NCI-H1694 treated with DMSO at 0.1 percent for 48 hours (cell line): ENCODE data around the gene SLC16A3.

Experiments
- DNase-seq: peaks from one replicate; lab custom pipeline; 2025; lab: John Stamatoyannopoulos, UW

SLC16A3 gene

DNA sequence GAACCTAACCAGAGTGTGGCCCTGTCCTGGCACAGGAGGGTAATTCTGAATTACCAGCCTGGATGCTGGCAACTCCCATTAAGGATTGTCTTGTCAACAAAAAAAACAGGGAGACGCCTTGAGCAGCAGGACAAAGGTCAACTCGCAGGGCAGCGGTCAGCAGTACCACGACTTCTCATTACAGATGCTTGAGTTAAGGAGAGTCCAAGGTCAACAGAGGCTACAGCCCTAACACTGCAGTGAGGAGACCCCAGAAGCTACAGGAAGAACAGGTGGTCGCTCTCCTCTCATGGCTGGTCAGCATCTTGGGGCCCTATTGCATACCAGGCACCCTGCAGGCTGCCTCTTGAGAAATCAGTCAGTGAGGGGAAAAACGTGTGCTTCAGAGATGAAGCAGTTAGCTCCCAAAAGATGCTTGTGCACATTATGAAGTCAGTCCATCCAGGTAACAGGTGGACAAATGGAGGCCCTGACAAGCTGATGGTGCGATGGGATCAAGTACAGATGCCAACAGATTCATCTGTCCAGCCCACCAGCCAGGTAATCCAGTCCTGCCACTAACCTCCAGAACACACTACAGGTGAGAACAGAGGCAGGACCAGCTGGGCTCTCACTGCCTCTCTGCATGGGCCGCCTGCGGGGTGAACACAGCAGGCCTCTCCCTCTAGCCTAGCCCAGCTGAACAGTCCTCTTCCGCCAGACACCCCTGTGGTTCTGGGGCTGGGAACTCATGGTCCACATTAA lies 40.5 kb downstream of the SLC16A3 start:
- DNase-seq = no peak

DNA sequence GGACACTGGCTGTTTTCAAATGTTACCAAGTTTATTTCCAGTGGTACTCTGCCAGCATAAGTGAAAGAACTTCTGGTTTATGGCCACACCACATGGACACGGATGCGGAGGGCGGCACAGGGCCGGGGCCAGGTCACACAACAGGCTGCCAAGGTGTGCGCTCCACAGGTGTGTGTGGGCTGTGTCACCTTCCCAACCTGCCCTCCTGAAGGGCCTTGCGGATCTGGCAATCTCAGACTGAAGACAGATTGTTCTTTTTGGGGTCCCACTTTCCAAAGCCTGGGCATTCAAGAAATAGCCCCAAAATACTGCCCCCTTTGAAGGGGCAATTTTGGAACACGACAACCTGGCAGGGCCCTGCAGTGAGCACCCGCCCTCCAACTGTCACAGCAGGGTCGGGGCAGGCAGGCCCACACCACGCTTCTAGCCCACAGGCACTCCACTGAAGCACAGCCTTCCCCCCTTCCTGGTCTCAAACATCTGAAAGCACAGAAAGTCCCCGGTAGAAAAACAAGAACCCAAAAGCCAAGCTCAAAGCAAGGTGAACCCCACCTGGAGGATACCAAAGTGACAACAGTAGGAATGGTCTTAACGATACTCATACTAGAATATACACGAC lies 41.1 kb downstream of the SLC16A3 start:
- no peak for DNase-seq

DNA sequence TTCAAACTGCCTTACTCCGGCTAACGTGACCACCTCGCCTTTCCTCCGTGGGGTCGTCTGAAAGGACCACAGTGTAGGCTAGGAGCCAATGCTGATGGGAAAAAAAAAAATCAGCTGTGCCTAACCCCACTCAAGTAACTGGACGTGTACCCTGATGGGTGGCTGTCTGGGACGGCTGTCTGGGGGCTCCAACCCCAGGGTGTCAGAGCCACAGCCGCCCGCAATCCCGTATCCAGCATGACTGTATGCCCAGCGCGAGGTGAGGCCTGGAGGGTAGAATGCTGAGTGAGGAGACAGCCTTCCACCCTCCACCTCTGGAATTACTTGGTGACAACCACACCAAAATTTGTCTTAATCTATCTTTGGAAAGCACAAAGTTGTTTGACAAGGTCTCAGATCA lies 41.8 kb downstream of the SLC16A3 start:
- no peak for DNase-seq

DNA sequence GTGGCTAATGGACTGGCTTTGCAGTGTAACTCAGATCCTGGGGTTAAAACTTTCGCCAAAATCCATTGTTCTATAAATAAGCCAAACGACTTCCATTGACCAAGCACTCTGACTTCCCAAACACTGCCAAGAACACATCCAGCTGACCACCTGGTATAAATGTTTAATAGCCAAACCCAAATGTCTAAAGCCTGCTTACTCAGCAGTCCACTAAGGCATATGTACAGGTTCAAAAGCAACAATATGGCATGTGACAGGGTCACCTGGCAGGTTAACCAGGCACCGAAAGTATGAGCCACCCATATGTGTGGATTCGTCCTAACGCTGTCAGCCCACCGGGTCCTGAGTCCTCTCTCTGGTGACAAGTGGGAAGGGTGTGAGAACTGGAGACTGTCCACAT lies 42.6 kb downstream of the SLC16A3 start:
- DNase-seq = no peak

DNA sequence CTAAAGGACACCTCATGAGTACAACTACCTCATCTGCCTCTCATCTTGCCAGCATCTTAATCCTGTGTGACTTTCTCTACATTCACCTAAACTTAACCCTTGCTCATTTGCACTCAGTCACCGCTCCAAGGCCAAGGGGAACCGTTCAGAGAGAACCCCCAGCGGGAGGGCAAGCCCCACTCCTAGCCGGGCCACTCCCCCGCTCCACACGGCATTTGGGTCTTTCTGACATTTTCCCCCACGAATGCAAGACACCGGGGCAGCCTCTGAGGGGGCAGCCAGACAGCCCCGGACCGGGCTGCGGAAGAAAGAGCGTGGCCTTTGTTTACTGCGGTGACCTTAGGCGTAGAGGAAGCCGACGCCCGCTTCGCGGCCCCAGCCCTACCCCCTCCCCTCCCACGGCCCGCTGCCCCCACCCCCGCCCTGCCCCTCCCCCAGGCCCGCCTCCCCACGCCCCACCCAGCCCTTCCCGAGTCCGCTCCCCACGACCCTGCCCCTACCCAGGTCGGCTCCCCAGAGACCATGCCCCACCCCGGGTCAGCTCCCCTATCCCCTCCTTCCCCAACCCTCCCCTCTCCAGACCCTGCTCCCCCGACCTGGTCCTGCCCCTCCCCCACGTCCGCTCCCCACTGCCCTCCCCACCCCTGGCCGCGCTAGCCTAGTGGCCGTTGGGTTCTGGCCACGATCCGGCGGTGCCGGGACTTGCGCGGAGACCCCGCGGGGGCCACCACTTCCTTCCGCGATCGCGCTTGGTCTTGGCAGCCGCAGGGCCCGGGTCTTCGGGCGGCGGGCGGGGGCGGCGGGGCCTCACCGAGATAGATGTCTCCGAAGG lies 43.9 kb downstream of the SLC16A3 start:
- DNase-seq = no peak

DNA sequence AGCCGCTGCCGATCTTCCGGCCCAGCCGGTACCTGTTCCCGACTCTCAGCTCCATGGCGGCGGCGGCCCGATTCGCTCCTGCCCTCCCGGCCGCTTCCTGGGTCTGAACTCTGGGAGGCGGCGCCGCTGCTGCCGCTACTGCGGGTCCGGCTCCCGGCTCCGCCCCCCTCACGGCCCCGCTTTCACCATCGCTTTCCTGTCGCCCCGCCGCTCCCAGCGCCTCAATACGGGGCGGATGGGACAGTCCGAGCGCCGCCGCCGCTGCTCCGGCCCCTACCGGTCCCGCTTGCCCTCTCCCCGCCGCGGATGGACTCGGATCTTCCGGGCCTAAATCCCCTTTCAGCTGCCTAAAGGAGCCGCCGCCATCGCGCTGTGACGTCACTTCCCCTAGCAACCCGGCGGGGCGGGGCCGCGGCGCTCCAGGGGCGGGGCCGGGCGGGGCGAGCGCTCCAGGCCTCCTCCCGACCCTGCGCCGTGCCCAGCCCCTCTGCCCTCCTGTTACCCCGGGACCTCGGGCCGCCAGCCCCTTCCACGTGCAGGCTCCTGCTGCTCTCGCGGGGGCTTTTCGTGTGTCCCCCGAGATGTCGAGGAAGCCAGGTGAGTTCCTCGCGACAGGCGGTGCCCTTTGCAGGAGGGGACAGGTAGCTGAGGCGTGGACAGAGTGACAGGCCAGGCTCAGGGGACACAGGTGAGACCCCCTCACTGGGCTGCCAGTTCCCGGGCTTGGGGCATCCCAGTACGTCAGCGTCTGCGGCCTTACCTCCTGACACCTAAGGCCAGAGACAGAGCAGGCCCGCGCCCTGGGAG lies 44.7 kb downstream of the SLC16A3 start, which contains the start of gene CSNK1D:
TSS of gene CSNK1D (minus strand) at position 374 of the 807 bp plus-strand sequence. CDS start at position 55, 319 bp downstream.
- peak; percentile 90 for DNase-seq

DNA sequence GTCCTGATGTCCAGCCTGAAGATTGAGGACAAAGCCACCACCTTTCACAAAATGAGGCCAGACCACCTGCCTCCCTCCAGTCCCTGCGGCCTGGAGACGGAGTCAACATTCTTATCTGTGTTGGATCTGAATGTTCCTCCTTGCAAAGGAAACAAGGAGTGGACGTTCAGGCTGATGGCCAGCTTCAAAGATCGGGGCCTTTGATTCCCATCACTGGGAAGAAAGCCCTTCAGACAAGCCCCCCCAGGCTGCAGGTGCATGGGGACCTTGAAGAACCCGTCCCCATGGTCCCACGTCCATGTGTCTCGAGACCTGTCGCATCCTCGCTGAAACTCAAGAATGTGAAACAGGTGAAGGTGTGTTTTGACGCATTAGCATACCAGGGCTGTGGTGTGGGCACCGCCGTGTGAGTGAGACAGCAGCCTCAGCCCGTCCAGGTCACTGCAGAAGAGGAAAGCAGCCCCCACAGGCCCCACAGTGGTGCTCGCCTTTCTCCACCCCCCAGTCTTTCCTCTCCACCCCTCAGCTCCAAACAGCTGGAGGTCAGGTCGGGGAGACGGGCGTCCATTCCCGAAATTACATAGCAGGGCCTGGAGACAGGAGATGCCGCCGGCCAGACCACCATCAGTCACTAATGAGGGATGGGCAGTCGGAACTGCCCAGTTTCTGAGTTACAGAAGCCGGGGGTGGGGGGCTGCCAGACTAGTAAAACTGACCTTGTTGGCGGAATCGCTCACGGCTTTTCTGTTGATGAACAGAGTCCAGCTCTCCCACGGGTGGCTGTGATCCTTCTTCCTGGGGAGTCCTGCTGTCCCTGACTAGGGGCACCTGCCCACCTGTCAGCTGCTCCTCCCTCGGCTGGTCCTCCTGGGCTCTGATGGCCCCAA lies 45.5 kb downstream of the SLC16A3 start:
- DNase-seq = no peak

DNA sequence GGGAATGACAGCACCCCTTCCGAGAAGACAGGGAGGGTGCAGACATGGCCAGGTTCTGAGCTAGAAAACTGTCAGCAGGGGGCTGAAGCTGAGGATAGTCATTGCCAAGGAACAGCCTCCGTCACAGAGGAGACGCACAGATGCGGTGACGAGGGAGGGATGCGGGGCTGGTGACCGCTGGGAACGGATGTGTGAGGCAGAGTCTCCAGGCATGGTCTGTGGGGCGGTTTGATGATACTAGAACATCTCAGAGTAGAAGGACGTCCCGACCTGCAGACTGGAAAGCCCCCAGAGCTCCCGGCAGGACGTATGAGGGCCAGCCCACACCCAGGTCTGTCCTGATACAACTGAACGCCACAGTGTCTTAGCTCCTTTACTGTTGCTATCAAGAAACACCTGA lies 46.5 kb downstream of the SLC16A3 start:
- no peak for DNase-seq

DNA sequence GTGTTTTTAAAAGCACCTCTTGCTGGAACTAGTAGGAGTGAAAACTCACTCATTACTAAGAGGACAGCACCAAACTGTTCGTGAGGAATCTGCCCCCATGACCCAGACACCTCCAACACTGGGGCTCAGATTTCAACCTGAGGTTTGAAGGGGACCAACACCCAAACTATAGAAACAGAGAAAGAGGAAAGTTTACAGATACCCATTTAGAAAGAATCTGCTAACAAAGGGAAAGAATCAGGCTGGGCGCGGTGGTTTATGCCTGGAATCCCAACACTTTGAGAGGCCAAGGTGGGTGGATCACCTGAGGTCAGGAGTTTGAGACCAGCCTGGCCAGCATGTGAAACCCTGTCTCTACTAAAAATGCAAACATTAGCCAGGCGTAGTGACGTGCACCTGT lies 48.1 kb downstream of the SLC16A3 start:
- no peak for DNase-seq

DNA sequence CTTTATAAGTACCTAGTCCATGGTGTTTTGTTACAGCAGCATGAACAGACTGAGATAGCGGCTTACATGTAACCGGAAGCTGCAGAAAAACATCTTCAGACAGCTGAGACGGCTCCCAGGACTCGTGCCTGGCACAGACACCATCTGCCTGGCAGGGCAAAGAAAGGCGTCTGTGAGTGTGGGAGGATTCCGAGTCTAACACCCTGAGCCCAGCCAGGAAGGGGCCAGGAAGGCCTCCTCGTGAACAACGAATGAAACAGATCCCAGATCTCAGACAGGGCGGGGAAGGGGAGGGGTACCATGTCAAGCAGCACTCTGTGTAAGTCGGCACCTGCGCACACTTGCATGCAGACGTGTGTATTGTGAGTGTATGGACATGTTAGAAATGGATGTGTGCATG lies 49.0 kb downstream of the SLC16A3 start:
- DNase-seq = no peak

DNA sequence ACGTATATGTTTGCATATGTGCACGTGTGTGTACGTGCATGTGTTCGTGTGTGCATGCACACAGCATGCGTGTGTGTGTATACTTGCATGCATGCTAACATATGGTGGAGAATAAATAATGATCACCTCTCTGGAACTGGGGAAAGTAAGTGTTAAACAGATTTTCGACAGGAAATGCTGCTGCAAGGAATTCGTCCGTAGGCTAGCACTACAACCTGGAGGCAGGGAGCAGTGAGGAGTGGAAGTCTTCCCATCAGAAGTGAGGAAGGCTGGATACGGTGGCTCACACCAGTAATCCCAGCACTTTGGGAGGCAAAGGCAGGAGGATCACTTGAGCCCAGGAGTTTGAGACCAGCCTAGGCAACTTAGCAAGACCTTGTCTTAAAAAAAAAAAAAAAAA lies 49.5 kb downstream of the SLC16A3 start:
- no peak for DNase-seq

DNA sequence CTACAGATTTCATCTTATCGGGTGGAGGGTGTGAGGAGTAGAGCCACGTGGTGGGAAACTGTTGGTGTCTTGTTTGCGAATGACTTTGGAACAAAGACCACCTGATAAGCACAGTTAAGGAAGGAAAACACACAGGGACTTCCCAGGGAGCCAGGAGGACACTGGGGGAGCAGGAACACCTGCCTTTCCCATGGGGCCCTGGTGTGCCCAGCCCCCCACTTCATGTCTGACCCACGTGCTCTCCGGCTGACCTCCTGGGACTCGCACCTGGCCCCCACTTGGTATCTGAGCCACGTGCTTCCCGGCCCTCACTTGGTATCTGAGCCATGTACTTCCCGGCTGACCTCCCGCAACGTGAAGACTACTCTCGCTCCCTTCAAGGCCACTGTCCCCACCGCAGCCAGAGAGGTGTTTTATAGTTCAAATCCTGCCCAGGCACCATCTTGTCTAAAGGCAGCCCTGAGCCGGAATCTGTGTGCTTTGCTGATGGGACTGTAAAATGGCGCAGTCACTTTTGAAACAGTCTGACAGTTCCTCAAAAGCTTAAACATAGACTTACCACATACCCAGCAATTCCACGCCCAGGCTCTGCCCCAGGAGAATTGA lies 50.0 kb downstream of the SLC16A3 start:
- no peak for DNase-seq

DNA sequence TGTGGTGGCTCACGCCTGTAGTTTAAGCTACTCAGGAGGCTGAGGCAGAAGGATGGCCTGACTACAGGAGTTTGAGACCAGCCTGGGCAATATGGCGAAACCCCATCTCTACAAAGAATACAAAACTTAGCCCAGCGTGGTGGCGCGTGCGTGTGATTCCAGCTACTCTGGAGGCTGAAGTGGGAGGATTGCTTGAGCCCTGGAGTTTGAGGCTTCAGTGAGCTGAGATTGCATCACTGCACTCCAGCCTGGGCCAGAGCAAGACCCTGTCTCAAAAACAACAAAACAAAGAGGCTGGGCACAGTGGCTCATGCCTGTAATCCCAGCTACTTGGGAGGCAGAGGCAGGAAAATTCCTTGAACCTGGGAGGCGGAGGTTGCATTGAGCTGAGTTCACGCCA lies 51.7 kb downstream of the SLC16A3 start:
- no peak for DNase-seq

DNA sequence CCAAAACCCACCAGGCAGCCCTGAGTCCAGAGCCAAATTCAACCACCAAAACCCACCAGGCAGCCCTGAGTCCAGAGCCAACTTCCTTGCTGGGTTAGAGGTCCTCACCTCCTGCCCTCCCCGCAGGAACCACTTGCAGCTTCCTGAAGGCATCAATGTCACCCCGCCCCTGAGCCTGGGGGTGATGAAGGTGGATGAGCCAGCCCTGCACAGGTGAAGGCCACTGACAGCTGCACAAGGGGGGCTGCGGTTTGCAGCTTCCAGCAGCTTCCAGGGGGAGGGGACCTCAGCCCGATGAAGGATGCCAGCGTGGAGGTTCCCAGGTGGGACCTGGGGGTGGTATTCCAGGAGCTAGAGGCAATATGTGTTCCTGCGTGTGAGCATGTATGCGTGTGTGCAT lies 52.2 kb downstream of the SLC16A3 start:
- no peak for DNase-seq

DNA sequence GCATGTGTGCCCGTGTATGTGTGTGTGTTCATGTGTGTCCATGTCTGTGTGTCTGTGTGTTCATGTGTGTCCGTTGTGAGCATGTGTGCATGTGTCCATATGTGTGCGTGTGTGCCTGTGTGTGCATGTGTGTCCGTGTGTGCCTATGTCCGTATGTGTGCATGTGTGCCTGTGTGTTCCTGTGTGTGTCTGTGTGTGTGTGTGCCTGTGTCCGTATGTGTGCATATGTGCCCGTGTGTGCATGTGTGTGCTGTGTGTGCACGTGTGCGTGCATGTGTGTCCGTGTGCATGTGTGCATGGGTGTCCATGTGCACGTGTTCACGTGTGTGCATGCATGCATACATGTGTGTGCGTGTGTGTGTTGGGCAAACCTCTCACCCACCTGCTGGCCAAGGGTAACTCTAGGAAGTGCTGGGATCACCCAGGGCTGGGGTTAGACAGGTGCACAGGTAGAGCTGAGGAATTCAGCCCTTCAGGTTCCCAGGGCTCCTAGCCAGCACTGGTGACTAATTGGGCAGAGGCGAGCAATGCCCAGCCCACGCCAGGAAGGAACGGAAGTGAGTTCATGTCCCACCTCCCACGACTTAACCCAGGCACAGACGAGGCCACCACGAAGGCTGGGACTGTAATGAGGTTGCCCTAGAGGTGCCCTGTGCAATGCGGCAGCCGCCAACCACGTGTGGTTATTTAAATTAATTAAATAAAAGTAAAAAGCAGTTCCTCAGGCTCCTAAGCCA lies 52.8 kb downstream of the SLC16A3 start:
- no peak for DNase-seq

DNA sequence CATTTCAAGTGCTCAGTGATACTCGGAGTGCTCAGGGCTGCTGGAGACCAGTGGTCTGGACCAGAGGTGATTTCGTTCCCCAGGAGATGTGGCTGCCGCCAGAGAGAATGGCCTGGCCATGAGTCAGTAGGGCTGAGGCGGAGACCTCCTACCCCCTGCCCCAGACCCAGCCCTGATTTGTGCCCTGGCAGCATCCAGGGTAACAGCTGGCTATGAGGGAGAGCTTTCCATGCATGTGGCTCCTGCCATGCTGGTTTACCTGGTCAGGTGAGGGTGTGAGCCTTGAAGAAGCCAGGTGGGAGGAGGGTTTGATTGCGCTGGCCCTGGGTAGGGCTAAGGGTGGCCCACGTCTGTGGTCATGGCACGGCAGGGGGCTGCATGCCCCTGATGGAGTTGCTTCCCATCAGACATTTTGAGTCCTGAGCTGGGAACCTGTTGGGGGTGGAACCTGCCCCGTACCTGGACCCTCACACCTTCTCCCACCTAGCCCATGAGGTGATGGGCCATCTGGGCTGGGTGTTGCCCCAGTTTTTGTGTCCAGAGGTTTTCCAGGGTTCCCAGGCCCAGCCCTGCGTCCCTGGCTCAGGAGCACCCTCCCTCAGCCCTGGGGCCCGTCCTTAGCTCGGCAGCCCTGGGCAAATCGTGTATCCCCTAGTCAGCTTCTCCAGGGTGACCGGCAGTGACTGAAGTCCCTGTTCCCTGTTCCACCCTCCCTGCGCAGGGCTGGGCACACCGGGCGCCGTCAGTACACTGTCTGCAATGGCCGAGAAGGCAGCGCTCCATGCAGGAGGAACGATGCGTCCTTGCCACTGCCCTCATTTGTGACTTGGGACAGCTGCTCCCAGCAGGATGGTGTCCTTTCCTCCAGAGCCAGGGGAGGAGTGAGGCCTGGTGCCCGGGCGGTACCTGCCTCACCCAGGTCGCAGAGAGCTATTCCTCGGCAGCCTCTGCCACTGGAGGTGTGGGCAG lies 53.7 kb downstream of the SLC16A3 start:
- DNase-seq = no peak

DNA sequence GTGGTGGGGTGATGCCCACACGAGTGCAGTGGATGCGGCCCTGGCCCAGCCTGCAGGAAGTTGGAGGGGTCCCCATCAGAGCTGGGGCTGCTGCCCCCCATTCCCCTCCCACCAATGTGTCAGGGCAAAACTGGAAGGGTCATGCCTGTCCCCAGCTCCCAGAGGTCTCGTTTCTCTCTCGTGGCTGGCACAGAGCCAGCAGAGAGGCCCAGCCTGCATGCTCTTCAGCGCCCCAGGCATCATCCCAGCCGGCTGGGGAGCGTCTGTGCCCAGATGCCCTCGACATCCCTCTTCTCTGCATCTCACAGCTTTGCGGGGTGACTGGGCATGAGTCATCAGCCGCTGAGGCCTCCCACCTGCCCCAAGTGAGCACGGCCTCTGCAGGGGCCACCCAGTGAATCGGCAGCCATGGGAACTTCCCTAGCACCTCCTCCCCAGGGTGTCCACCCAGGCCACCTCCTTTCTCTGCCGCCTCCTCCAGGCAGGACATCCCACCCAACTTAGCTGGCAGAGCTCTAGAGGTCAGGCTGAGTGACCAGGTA lies 54.4 kb downstream of the SLC16A3 start:
- DNase-seq = no peak

DNA sequence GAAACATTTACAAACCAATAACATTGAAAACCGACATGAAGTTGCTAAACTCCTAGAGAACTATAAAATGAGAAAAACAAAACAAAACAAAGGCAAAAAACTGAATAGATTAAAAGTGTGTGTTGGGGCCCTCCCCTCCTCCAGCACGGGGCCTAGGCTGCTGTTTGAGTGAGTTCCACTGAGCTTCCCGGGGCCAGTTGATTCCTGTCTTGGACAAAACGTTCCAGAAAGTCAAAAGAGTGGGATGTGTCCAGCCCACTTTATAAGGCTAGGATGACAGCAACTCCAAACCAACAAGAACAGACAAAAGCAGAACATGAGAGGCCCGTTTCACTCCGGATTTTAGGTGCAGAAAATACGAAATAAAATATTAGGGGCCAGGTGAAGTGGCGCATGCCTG lies 56.3 kb downstream of the SLC16A3 start:
- no peak for DNase-seq
